HepG2 (cell line): ENCODE measurements around the gene MXRA7. TPM values are rescaled to one million over a fixed set of nuclear protein-coding genes. Genes with fewer than 3 reads are reported as not detected.

Source experiments
- ATAC-seq: fragments of 200-7000 bp; cut with Tn5 transposase; 3 replicates; pipeline ENCODE4 v1.9.1; 2020; ENCODE audit warnings: mild to moderate bottlenecking, moderate library complexity
- BruUV-seq: library from RNA; stranded (reverse); fragments of 400-500 nt; replicated peaks from 2 replicates; lab custom pipeline; 2021; lab: Mats Ljungman, UMichigan
- CTCF ChIA-PET: fragments of 300-600 bp; formaldehyde crosslinking; extraction: SDS; loops from one replicate; lab custom pipeline; 2021; ENCODE audit warnings: low total read pairs, inconsistent platforms, low intra/inter-chr PET ratio; lab: Yijun Ruan, JAX
- POLR2A ChIA-PET: fragments of 350-600 bp; sonication (Branson Sonifier 250); formaldehyde crosslinking; loops from one replicate; lab custom pipeline; 2020; ENCODE audit warnings: antibody characterized with exemption, inconsistent platforms; lab: Yijun Ruan, JAX
- DNase-seq: peaks from one replicate; pipeline ENCODE4 v3.0.0-alpha.2; 2015; ENCODE audit warnings: low spot score
- FAIRE-seq: peaks from 3 replicates; lab custom pipeline; 2011; peaks lifted over from hg19 to GRCh38; lab: Jason Lieb, UNC
- H2AFZ ChIP-seq: one replicate; pipeline ENCODE4 v1.6.1; 2011; ENCODE audit warnings: low read length, inconsistent platforms
- H3K27ac ChIP-seq: fragments of 300-600 bp; 3 replicates; pipeline ENCODE4 v1.8.0; 2011; ENCODE audit warnings: mixed run types, mild to moderate bottlenecking, mixed read lengths, low read length, inconsistent platforms; ENCODE audit not compliant: insufficient read depth; ENCODE audit errors: extremely low read length
- H3K27me3 ChIP-seq, 2 experiments: fragments of 200-600 bp in 1 of 2; 2 replicates in 1 of 2; 3 replicates in 1 of 2; pipeline versions ENCODE4 v1.6.0 to v1.8.0; 2011; ENCODE audit warnings: low read length in 2 of 2, mild to moderate bottlenecking in 2 of 2, moderate library complexity in 2 of 2, inconsistent platforms in 1 of 2; ENCODE audit not compliant: insufficient read depth in 2 of 2, control insufficient read depth in 1 of 2
- H3K36me3 ChIP-seq, 2 experiments: fragments of 200-600 bp in 1 of 2; replicated peaks in 1 of 2; 2 replicates in 1 of 2; 3 replicates in 1 of 2; pipeline versions ENCODE4 v1.5.1 to v1.8.0; 2011; ENCODE audit warnings: low read length in 2 of 2, inconsistent platforms in 1 of 2; ENCODE audit not compliant: insufficient read depth in 2 of 2, control insufficient read depth in 1 of 2
- H3K4me1 ChIP-seq: 2 replicates; pipeline ENCODE4 v1.5.1; 2012; ENCODE audit warnings: low read length, inconsistent platforms; ENCODE audit not compliant: insufficient read depth
- H3K4me2 ChIP-seq: 2 replicates; pipeline ENCODE4 v1.6.0; 2011; ENCODE audit warnings: low read depth, low read length, inconsistent platforms
- H3K4me3 ChIP-seq, 3 experiments: fragments of 200-600 bp in 1 of 3; sonication (generic), shearing (Covaris generic) in 1 of 3; replicated peaks in 1 of 3; 2 replicates each; pipeline ENCODE4 v1.5.1; 2011 to 2016; ENCODE audit warnings: low read length in 3 of 3, inconsistent platforms in 2 of 3, low read depth in 2 of 3, mild to moderate bottlenecking in 2 of 3, control low read depth in 1 of 3, mixed read lengths in 1 of 3; ENCODE audit not compliant: insufficient read depth in 1 of 3
- H3K79me2 ChIP-seq: one replicate; pipeline ENCODE4 v1.6.1; 2011; ENCODE audit warnings: low read length, inconsistent platforms; ENCODE audit not compliant: insufficient read depth
- H3K9ac ChIP-seq: 2 replicates; pipeline ENCODE4 v1.6.0; 2011; ENCODE audit warnings: mild to moderate bottlenecking, low read depth, low read length, inconsistent platforms; ENCODE audit not compliant: insufficient read depth
- H3K9me3 ChIP-seq: 2 replicates; pipeline ENCODE4 v1.5.1; 2012; ENCODE audit warnings: mild to moderate bottlenecking, low read length
- H4K20me1 ChIP-seq: 2 replicates; pipeline ENCODE4 v1.6.0; 2011; ENCODE audit warnings: inconsistent platforms, mild to moderate bottlenecking, low read length, moderate library complexity; ENCODE audit not compliant: insufficient read depth
- ARNT ChIP-seq: fragments of 450-650 bp; IDR thresholded peaks from 2 replicates; pipeline ENCODE4 v1.6.1; 2017
- CREB1 ChIP-seq, 2 experiments: fragments of 450-650 bp in 1 of 2; IDR thresholded peaks; 2 replicates each; pipeline ENCODE4 v1.6.1; 2016 to 2017; ENCODE audit warnings: control low read depth in 1 of 2, mild to moderate bottlenecking in 1 of 2, missing compliant biosample characterization in 1 of 2, missing genetic modification characterization in 1 of 2
- ETV6 ChIP-seq: sonication (generic); formaldehyde crosslinking; conservative IDR thresholded peaks from 2 replicates; pipeline ENCODE4 v1.4.0; 2020; ENCODE audit warnings: missing genetic modification reagents
- KAT7 ChIP-seq: IDR thresholded peaks from 2 replicates; pipeline ENCODE4 v1.6.1; 2018; ENCODE audit warnings: borderline replicate concordance, missing compliant biosample characterization
- KLF11 ChIP-seq: IDR thresholded peaks from 2 replicates; pipeline ENCODE4 v1.6.1; 2016; ENCODE audit warnings: missing compliant biosample characterization
- KLF6 ChIP-seq: IDR thresholded peaks from 2 replicates; pipeline ENCODE4 v1.8.0; 2016; ENCODE audit warnings: missing biosample characterization, missing genetic modification reagents
- MED1 ChIP-seq: sonication (generic); formaldehyde crosslinking; IDR thresholded peaks from 2 replicates; pipeline ENCODE4 v1.4.0; 2020; ENCODE audit warnings: missing genetic modification reagents
- MED8 ChIP-seq: sonication (generic); formaldehyde crosslinking; IDR thresholded peaks from 2 replicates; pipeline ENCODE4 v1.8.1; 2023; ENCODE audit warnings: mild to moderate bottlenecking, missing genetic modification reagents; ENCODE audit not compliant: insufficient replicate concordance
- PCBP1 ChIP-seq: fragments of 200-400 bp; formaldehyde crosslinking; IDR thresholded peaks from 2 replicates; pipeline ENCODE4 v1.6.1; 2017; ENCODE audit warnings: mild to moderate bottlenecking, low read depth, low read length, borderline replicate concordance
- PHF5A ChIP-seq: IDR thresholded peaks from one replicate; pipeline ENCODE4 v1.6.1; 2018; ENCODE audit warnings: low read depth, missing genetic modification reagents; ENCODE audit not compliant: unreplicated experiment
- POLR2A ChIP-seq, 2 experiments: IDR thresholded peaks; 2 replicates each; pipeline ENCODE4 v1.6.1; 2011; ENCODE audit warnings: low read depth in 2 of 2, low read length in 2 of 2, mild to moderate bottlenecking in 1 of 2, moderate library complexity in 1 of 2; ENCODE audit not compliant: insufficient read depth in 1 of 2
- POLR2AphosphoS2 ChIP-seq: IDR thresholded peaks from 2 replicates; pipeline ENCODE4 v1.6.1; 2011; ENCODE audit warnings: low read depth, low read length, improper control_type of control experiment
- POLR2AphosphoS5 ChIP-seq: IDR thresholded peaks from 2 replicates; pipeline ENCODE4 v1.6.1; 2012; ENCODE audit warnings: low read depth, low read length
- RBFOX2 ChIP-seq: fragments of 200-400 bp; formaldehyde crosslinking; IDR thresholded peaks from 2 replicates; pipeline ENCODE4 v1.6.1; 2017; ENCODE audit warnings: low read depth, mild to moderate bottlenecking, low read length
- RBM22 ChIP-seq: fragments of 200-400 bp; formaldehyde crosslinking; optimal IDR thresholded peaks from 2 replicates; pipeline ENCODE3; 2017; ENCODE audit warnings: mild to moderate bottlenecking, low read length, moderate library complexity
- RBM39 ChIP-seq: fragments of 200-400 bp; formaldehyde crosslinking; IDR thresholded peaks from one replicate; pipeline ENCODE4 v1.6.1; 2018; ENCODE audit warnings: antibody characterized with exemption, mild to moderate bottlenecking, low read depth, low read length; ENCODE audit not compliant: poor library complexity, severe bottlenecking
- TRIM24 ChIP-seq: sonication (generic); formaldehyde crosslinking; IDR thresholded peaks from 2 replicates; pipeline ENCODE4 v1.8.0; 2022; ENCODE audit warnings: mild to moderate bottlenecking, missing genetic modification reagents
- ZBTB7A ChIP-seq: sonication (generic); formaldehyde crosslinking; IDR thresholded peaks from 2 replicates; pipeline ENCODE4 v1.8.0; 2022; ENCODE audit warnings: mild to moderate bottlenecking, missing genetic modification reagents
- ZEB1 ChIP-seq: IDR thresholded peaks from 2 replicates; pipeline ENCODE4 v1.6.1; 2012; ENCODE audit warnings: mild to moderate bottlenecking, low read depth, inconsistent platforms; ENCODE audit not compliant: insufficient replicate concordance
- ZNF263 ChIP-seq: sonication (generic); formaldehyde crosslinking; IDR thresholded peaks from 2 replicates; pipeline ENCODE4 v1.4.0; 2020; ENCODE audit warnings: missing genetic modification reagents
- ZNF317 ChIP-seq: sonication (generic); formaldehyde crosslinking; IDR thresholded peaks from 2 replicates; pipeline ENCODE4 v1.5.0; 2020; ENCODE audit warnings: mild to moderate bottlenecking, missing genetic modification reagents
- ZNF326 ChIP-seq: sonication (generic); formaldehyde crosslinking; IDR thresholded peaks from 2 replicates; pipeline ENCODE4 v1.4.0; 2020; ENCODE audit warnings: missing genetic modification reagents, borderline replicate concordance
- ZNF468 ChIP-seq: sonication (generic); formaldehyde crosslinking; IDR thresholded peaks from 2 replicates; pipeline ENCODE4 v1.8.0; 2022; ENCODE audit warnings: mild to moderate bottlenecking, moderate library complexity, missing genetic modification reagents
- ZNF510 ChIP-seq: sonication (generic); formaldehyde crosslinking; IDR thresholded peaks from 2 replicates; pipeline ENCODE4 v1.4.0; 2020; ENCODE audit warnings: low read depth, mild to moderate bottlenecking, missing genetic modification reagents
- ZNF530 ChIP-seq: sonication (generic); formaldehyde crosslinking; IDR thresholded peaks from 2 replicates; pipeline ENCODE4 v1.5.0; 2020; ENCODE audit warnings: low read depth, mild to moderate bottlenecking, missing genetic modification reagents
- ZNF816 ChIP-seq: sonication (generic); formaldehyde crosslinking; IDR thresholded peaks from 2 replicates; pipeline ENCODE4 v1.8.0; 2022; ENCODE audit warnings: missing genetic modification reagents, mild to moderate bottlenecking, borderline replicate concordance
- WGBS: methylation state at CpG from one replicate; pipeline ENCODE4 v1.1.6; 2017; ENCODE audit warnings: low lambda C conversion rate; 5-methylcytosine and 5-hydroxymethylcytosine counted together
- in situ Hi-C: cut with HindIII; loops from 2 replicates; pipeline ENCODE4 v1.10.0; 2017; ENCODE audit warnings: low pct_unique_long_range_greater_than_20kb; ENCODE audit not compliant: extremely low pct_ligation_motif_present
- intact Hi-C: fragments of 100-400 bp; cut with micrococcal nuclease; formaldehyde crosslinking; loops from one replicate; pipeline ENCODE4 v1.10.0; 2022; ENCODE audit not compliant: unreplicated experiment
- polyA plus RNA-seq, 8 experiments: library from polyadenylated mRNA; depleted of rRNA in 3 of 8; stranded (reverse) in 7 of 8; unstranded in 1 of 8; fragments of >200 nt; fragmentation: Illumina TruSeq in 4 of 8; extraction: Trizol in 4 of 8; gene quantifications; 2 replicates each; pipeline versions ENCODE4 v1.2.1 to v1.2.3, GENCODE V29; 2011 to 2016; ENCODE audit warnings: low read depth in 4 of 8, missing spikeins in 1 of 8, mixed read lengths in 1 of 8; ENCODE audit not compliant: insufficient read depth in 1 of 8
- total RNA-seq, 5 experiments: library from RNA; depleted of rRNA; stranded (reverse); fragments of >200 nt; fragmentation: Illumina TruSeq; extraction: Trizol; gene quantifications; 2 replicates each; pipeline ENCODE4 v1.2.3, GENCODE V29; 2016; ENCODE audit warnings: low read depth in 1 of 5
- TF ChIP-seq, protein P1 (sequence below): sonication (generic); formaldehyde crosslinking; IDR thresholded peaks from 2 replicates; pipeline ENCODE4 v1.8.0; 2023; ENCODE audit warnings: mild to moderate bottlenecking, missing genetic modification reagents

MXRA7 gene
- total and polyA plus RNA-seq, 2 of the 13 experiments (the other 11 are each of a cell fraction or from before 2014, with no cell fraction given), result 44.8 to 112 TPM

GRCh38 chr17:76734080-76734840, 23.5 kb upstream of the MXRA7 start:
- no peak for FAIRE-seq
- peak overlapping the region; percentile 100 for H3K9ac ChIP-seq
- BruUV-seq, result no TSS peak
- TF ChIP-seq POLR2A (IDR thresholded peaks at IDR 0.05; ENCODE audit: insufficient read depth in 1 of 2, low read depth in 2 of 2, low read length in 2 of 2), result peak in 1 of 2 experiments; percentile 60; a peak in 2 of 4 replicates
- TF ChIP-seq ETV6, result no peak
- no peak for TF ChIP-seq ZEB1
- 0 out of 2 replicates have a peak, but pooled peaks have one; percentile 32 for TF ChIP-seq KAT7
- TF ChIP-seq ARNT, result no peak
- 0 out of 2 replicates have a peak, but pooled peaks have one; percentile 16 for TF ChIP-seq POLR2AphosphoS5
- no peak for TF ChIP-seq TRIM24
- TF ChIP-seq ZNF816 (CRISPR knock-in tag), result 0 out of 2 replicates have a peak, but pooled peaks have one; percentile 37
- TF ChIP-seq MED1, result 0 out of 2 replicates have a peak, but pooled peaks have one; percentile 17
- TF ChIP-seq ZNF326 (CRISPR knock-in tag), result no peak
- no peak for TF ChIP-seq POLR2AphosphoS2
- TF ChIP-seq ZNF530, result no peak
- no peak for TF ChIP-seq CREB1 (IDR thresholded peaks at IDR 0.05)
- no peak for TF ChIP-seq CREB1 (CRISPR knock-in tag; IDR thresholded peaks at IDR 0.05)
- TF ChIP-seq KLF11, result no peak
- TF ChIP-seq KLF6 (CRISPR knock-in tag), result no peak
- TF ChIP-seq ZNF263 (CRISPR knock-in tag), result no peak
- no peak for TF ChIP-seq ZBTB7A (CRISPR knock-in tag)
- TF ChIP-seq, protein P1, sequence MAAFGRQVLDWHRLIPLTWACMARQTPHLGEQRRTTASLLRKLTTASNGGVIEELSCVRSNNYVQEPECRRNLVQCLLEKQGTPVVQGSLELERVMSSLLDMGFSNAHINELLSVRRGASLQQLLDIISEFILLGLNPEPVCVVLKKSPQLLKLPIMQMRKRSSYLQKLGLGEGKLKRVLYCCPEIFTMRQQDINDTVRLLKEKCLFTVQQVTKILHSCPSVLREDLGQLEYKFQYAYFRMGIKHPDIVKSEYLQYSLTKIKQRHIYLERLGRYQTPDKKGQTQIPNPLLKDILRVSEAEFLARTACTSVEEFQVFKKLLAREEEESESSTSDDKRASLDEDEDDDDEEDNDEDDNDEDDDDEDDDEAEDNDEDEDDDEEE, result no peak
- TF ChIP-seq ZNF468 (CRISPR knock-in tag), result no peak
- peak; percentile 94 for TF ChIP-seq RBM22
- peak; percentile 21 for TF ChIP-seq PHF5A (CRISPR knock-in tag)
- peak; percentile 54 for TF ChIP-seq RBFOX2
- TF ChIP-seq MED8 (CRISPR knock-in tag), result no peak
- TF ChIP-seq ZNF510 (CRISPR knock-in tag), result no peak
- TF ChIP-seq ZNF317 (CRISPR knock-in tag), result no peak
- no peak for TF ChIP-seq PCBP1
- no peak for TF ChIP-seq RBM39

More at GRCh38 chr17:76734080-76734840, 23.5 kb upstream of the MXRA7 start:
- Histone ChIP-seq H3K4me1 (peaks cover 47% of the 10 kb centered on the region), H3K4me2 (peak overlapping the region; percentile 88), H3K36me3 (peaks cover 12 to 35% of the 10 kb centered on the region in 2 experiments), H3K4me3 (peak overlapping the region; percentile 93 to 100 (median 100)), H4K20me1 (peaks cover 35% of the 10 kb centered on the region), H3K27ac (peak overlapping the region; percentile 96), H3K9me3 (no peaks in the 10 kb centered on the region), H3K27me3 (peaks cover 0 to 3% of the 10 kb centered on the region in 2 experiments; a peak in 1 of 5 replicates), H3K79me2 (peaks cover 66% of the 10 kb centered on the region), H2AFZ (no peak overlapping the region)
- CTCF ChIA-PET, result no interaction called here
- intact Hi-C loops (no loop called here), in situ Hi-C loops (no loop called here)
- DNase-seq, result no peak
- no peak for ATAC-seq
- WGBS, result 45% methylated on average over 8 of the region's 8 CpGs
- POLR2A ChIA-PET, result interaction anchor here (0.9 to 4.1 kb wide), 2 partner anchors 7 to 201 kb away, joined by 3 to 71 read pairs; partner anchors contain the start of genes JMJD6 and METTL23
